OCI-LY7 (cell line): ENCODE data around the gene RNF213. TPM values are rescaled to one million over a fixed set of nuclear protein-coding genes. Genes with fewer than 3 reads are reported as not detected.

Source experiments
- BruUV-seq: library from RNA; stranded (reverse); fragments of 400-500 nt; replicated peaks from 2 replicates; lab custom pipeline; 2021; lab: Mats Ljungman, UMichigan
- CTCF ChIA-PET: fragments of 300-600 bp; sonication (Branson Sonifier 250); formaldehyde crosslinking; loops from one replicate; lab custom pipeline; 2022; ENCODE audit warnings: antibody characterized with exemption; ENCODE audit not compliant: unreplicated experiment; lab: Charles Lee
- POLR2A ChIA-PET: fragments of 300-600 bp; sonication (Branson Sonifier 250); formaldehyde crosslinking; loops from one replicate; lab custom pipeline; 2022; ENCODE audit warnings: antibody characterized with exemption; lab: Charles Lee
- DNase-seq: peaks from one replicate; pipeline ENCODE4 v3.0.0-alpha.2; 2015; ENCODE audit warnings: low spot score
- H2AFZ ChIP-seq: fragments of 200-600 bp; sonication (generic), shearing (Covaris generic); 2 replicates; pipeline ENCODE4 v1.6.1; 2014; ENCODE audit warnings: mild to moderate bottlenecking, antibody characterized with exemption, low read length, moderate library complexity
- H3K27ac ChIP-seq: fragments of 200-600 bp; sonication (generic); 2 replicates; pipeline ENCODE4 v1.5.1; 2014; ENCODE audit warnings: mixed run types, low read depth, mild to moderate bottlenecking, moderate library complexity, low read length, inconsistent platforms; ENCODE audit not compliant: poor library complexity, severe bottlenecking
- H3K36me3 ChIP-seq: fragments of 200-600 bp; sonication (generic); 2 replicates; pipeline ENCODE4 v1.6.1; 2014; ENCODE audit warnings: mild to moderate bottlenecking, antibody characterized with exemption, low read length, moderate library complexity, mixed read lengths; ENCODE audit not compliant: insufficient read depth
- H3K4me1 ChIP-seq: fragments of 200-600 bp; sonication (generic); 2 replicates; pipeline ENCODE4 v1.5.1; 2014; ENCODE audit warnings: mild to moderate bottlenecking, low read length; ENCODE audit not compliant: insufficient read depth, poor library complexity, severe bottlenecking
- H3K4me2 ChIP-seq: fragments of 200-600 bp; sonication (generic); 2 replicates; pipeline ENCODE4 v1.6.1; 2014; ENCODE audit warnings: mild to moderate bottlenecking, low read length
- H3K4me3 ChIP-seq: fragments of 200-600 bp; sonication (generic); 2 replicates; pipeline ENCODE4 v1.5.1; 2014; ENCODE audit warnings: mild to moderate bottlenecking, low read depth, low read length; ENCODE audit not compliant: poor library complexity, severe bottlenecking
- H3K79me2 ChIP-seq: fragments of 200-600 bp; sonication (generic); 2 replicates; pipeline ENCODE4 v1.6.1; 2016; ENCODE audit warnings: low read depth, mild to moderate bottlenecking, low read length, moderate library complexity, mixed read lengths; ENCODE audit not compliant: insufficient read depth
- H3K9me2 ChIP-seq: fragments of 200-600 bp; sonication (generic); 2 replicates; pipeline ENCODE4 v1.6.1; 2016; ENCODE audit warnings: mild to moderate bottlenecking, low read length, mixed read lengths; ENCODE audit not compliant: insufficient read depth
- H3K9me3 ChIP-seq: fragments of 200-600 bp; sonication (generic); 2 replicates; pipeline ENCODE4 v1.6.1; 2014; ENCODE audit warnings: mild to moderate bottlenecking, mixed run types, low read length, mixed read lengths
- H4K20me1 ChIP-seq: fragments of 200-600 bp; sonication (generic); 2 replicates; pipeline ENCODE4 v1.6.1; 2014; ENCODE audit warnings: mild to moderate bottlenecking, antibody characterized with exemption, low read length, moderate library complexity, mixed read lengths; ENCODE audit not compliant: insufficient read depth
- EZH2phosphoT487 ChIP-seq: fragments of 200-600 bp; sonication (generic); IDR thresholded peaks from 2 replicates; pipeline ENCODE4 v1.6.1; 2018; ENCODE audit warnings: low read depth, borderline replicate concordance, mild to moderate bottlenecking, mixed run types, antibody characterized with exemption, low read length, moderate library complexity, mixed read lengths
- intact Hi-C: fragments of 100-400 bp; cut with micrococcal nuclease; formaldehyde crosslinking; loops from one replicate; pipeline ENCODE4 v1.10.0; 2022; ENCODE audit not compliant: unreplicated experiment
- microRNA-seq: library from miRNA; unstranded; fragments of <30 nt; microRNA quantifications from one replicate; pipeline ENCODE4 v1.2.0, GENCODE V29; 2022; ENCODE audit warnings: borderline replicate concordance
- small RNA-seq: library from RNA; depleted of rRNA; stranded (forward); fragments of <200 nt; gene quantifications from one replicate; pipeline ENCODE3, GENCODE V24; 2014
- total RNA-seq, 2 experiments: library from RNA; depleted of rRNA in 1 of 2; stranded (reverse); fragments of >200 nt in 1 of 2; shearing (Covaris generic) in 1 of 2; gene quantifications; 2 replicates each; pipeline ENCODE4 v1.2.3, GENCODE V29; 2014 to 2022
- TF ChIP-seq, protein P1 (sequence below): fragments of 200-600 bp; sonication (generic); conservative IDR thresholded peaks from 2 replicates; pipeline ENCODE4 v1.5.1; 2014; ENCODE audit warnings: mild to moderate bottlenecking, antibody characterized with exemption, low read length, moderate library complexity, mixed read lengths

Gene RNF213
- total RNA-seq, 2 experiments from 2014 or later: 58.8 to 68.6 TPM

DNA sequence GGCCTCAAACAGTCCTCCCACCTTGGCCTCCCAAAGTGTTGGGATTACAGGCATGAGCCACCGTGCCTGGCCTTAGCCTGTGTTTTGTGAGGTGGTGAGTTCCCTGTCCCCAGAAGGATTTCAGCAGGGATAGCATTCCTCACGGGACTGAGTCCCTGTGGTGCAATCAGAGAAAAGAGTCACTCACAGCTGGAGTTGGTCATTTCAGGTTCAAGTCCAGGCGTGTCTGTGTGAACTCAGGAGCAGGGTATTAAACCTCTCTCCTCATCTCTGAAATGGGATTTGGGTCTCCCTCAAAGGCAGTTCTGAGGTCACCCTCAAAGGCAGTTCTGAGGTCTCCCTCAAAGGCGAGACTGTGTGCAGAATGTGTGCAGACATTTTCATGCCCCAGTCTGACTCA lies 187.1 kb downstream of the RNF213 start:
- no peak overlapping the region for H2AFZ ChIP-seq
- no peak overlapping the region for H3K27ac ChIP-seq
- H3K9me3 ChIP-seq: no peaks in the 10 kb centered on the region
- intact Hi-C loops: no loop called here
- H3K4me3 ChIP-seq: no peak overlapping the region
- TF ChIP-seq, protein P1, sequence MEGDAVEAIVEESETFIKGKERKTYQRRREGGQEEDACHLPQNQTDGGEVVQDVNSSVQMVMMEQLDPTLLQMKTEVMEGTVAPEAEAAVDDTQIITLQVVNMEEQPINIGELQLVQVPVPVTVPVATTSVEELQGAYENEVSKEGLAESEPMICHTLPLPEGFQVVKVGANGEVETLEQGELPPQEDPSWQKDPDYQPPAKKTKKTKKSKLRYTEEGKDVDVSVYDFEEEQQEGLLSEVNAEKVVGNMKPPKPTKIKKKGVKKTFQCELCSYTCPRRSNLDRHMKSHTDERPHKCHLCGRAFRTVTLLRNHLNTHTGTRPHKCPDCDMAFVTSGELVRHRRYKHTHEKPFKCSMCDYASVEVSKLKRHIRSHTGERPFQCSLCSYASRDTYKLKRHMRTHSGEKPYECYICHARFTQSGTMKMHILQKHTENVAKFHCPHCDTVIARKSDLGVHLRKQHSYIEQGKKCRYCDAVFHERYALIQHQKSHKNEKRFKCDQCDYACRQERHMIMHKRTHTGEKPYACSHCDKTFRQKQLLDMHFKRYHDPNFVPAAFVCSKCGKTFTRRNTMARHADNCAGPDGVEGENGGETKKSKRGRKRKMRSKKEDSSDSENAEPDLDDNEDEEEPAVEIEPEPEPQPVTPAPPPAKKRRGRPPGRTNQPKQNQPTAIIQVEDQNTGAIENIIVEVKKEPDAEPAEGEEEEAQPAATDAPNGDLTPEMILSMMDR: no peak
- no peak for TF ChIP-seq EZH2phosphoT487
- no peaks in the 10 kb centered on the region for H4K20me1 ChIP-seq
- H3K79me2 ChIP-seq: no peaks in the 10 kb centered on the region
- BruUV-seq: no TSS peak
- DNase-seq: no peak
- H3K36me3 ChIP-seq: no peaks in the 10 kb centered on the region
- no peak overlapping the region for H3K4me2 ChIP-seq
- no peaks in the 10 kb centered on the region for H3K9me2 ChIP-seq
- H3K4me1 ChIP-seq: no peaks in the 10 kb centered on the region
- POLR2A ChIA-PET: no interaction called here
- CTCF ChIA-PET: no interaction called here

Small RNA genes within 50 kb of the gene (microRNA-seq; reads per million reads assigned to microRNA genes)
- gene MIR4730: not detected

Small RNA genes within 50 kb of the gene (small RNA-seq; reads per million reads assigned to genes)
- not detected for gene MIR4730

Other genes with a start within 250 kb of the RNF213 start
- 0.38 and 0.41 TPM in 2 replicates for gene TBC1D16, start 225.0 kb upstream of the RNF213 start, total RNA-seq (2014; rRNA removed; shearing (Covaris generic))
- 0.63 and 0.74 TPM in 2 replicates for gene TBC1D16, start 225.0 kb upstream of the RNF213 start, total RNA-seq (2022)
- not detected in 2 replicates for gene CCDC40, start 224.2 kb upstream of the RNF213 start, total RNA-seq (2014; rRNA removed; shearing (Covaris generic))
- gene CCDC40, start 224.2 kb upstream of the RNF213 start, total RNA-seq (2022): not detected in 2 replicates
- 34.8 and 43.2 TPM in 2 replicates for gene GAA, start 159.3 kb upstream of the RNF213 start, total RNA-seq (2014; rRNA removed; shearing (Covaris generic))
- 51.6 and 59.4 TPM in 2 replicates for gene GAA, start 159.3 kb upstream of the RNF213 start, total RNA-seq (2022)
- 312 and 313 TPM in 2 replicates for gene EIF4A3, start 113.7 kb upstream of the RNF213 start, total RNA-seq (2014; rRNA removed; shearing (Covaris generic))
- gene EIF4A3, start 113.7 kb upstream of the RNF213 start, total RNA-seq (2022): 249 and 259 TPM in 2 replicates
- gene CARD14, start 90.8 kb upstream of the RNF213 start, total RNA-seq (2014; rRNA removed; shearing (Covaris generic)): not detected in 2 replicates
- not detected in 2 replicates for gene CARD14, start 90.8 kb upstream of the RNF213 start, total RNA-seq (2022)
- gene SGSH, start 40.5 kb upstream of the RNF213 start, total RNA-seq (2014; rRNA removed; shearing (Covaris generic)): 13.8 and 14.3 TPM in 2 replicates
- 38.4 and 45.5 TPM in 2 replicates for gene SGSH, start 40.5 kb upstream of the RNF213 start, total RNA-seq (2022)
- gene SLC26A11, start 40.4 kb upstream of the RNF213 start, total RNA-seq (2014; rRNA removed; shearing (Covaris generic)): 3.5 and 6.0 TPM in 2 replicates
- gene SLC26A11, start 40.4 kb upstream of the RNF213 start, total RNA-seq (2022): 2.9 and 4.1 TPM in 2 replicates
- 19.2 and 22.4 TPM in 2 replicates for gene ENDOV, start 154.3 kb downstream of the RNF213 start, total RNA-seq (2014; rRNA removed; shearing (Covaris generic))
- gene ENDOV, start 154.3 kb downstream of the RNF213 start, total RNA-seq (2022): 33.1 and 39.4 TPM in 2 replicates
- gene NPTX1, start 215.8 kb downstream of the RNF213 start, total RNA-seq (2014; rRNA removed; shearing (Covaris generic)): 0.22 TPM in 1 of 2 replicates, not detected in the other
- not detected in 2 replicates for gene NPTX1, start 215.8 kb downstream of the RNF213 start, total RNA-seq (2022)